Immature natural killer cell (primary cell): ENCODE data around the gene POC1B. TPM values are rescaled to one million over a fixed set of nuclear protein-coding genes. Genes with fewer than 3 reads are reported as not detected.

Source experiments
- DNase-seq, 3 donors: peaks; one replicate each; pipeline ENCODE4 v3.0.0; 2022; ENCODE audit warnings: mixed read lengths in 1 of 3
- H3K27ac Mint-ChIP-seq, 6 donors: one replicate each; pipeline ENCODE4 v1.8.0; 2020; ENCODE audit warnings: mixed read lengths in 6 of 6, mild to moderate bottlenecking in 5 of 6, inconsistent platforms in 4 of 6, moderate library complexity in 3 of 6
- H3K27me3 Mint-ChIP-seq, 3 donors: one replicate each; pipeline ENCODE4 v1.8.0; 2020 to 2021; ENCODE audit warnings: low read depth in 3 of 3, mild to moderate bottlenecking in 3 of 3, mixed read lengths in 3 of 3, moderate library complexity in 3 of 3, inconsistent platforms in 1 of 3
- H3K36me3 Mint-ChIP-seq, 3 donors: one replicate each; pipeline ENCODE4 v1.8.0; 2020; ENCODE audit warnings: mixed read lengths in 3 of 3, inconsistent platforms in 2 of 3, mild to moderate bottlenecking in 2 of 3
- H3K4me1 Mint-ChIP-seq, 2 donors: one replicate each; pipeline ENCODE4 v1.8.0; 2020; ENCODE audit warnings: inconsistent platforms in 2 of 2, mild to moderate bottlenecking in 2 of 2, mixed read lengths in 2 of 2, moderate library complexity in 1 of 2
- H3K4me3 Mint-ChIP-seq, 5 donors: one replicate each; pipeline ENCODE4 v1.8.0; 2020; ENCODE audit warnings: mild to moderate bottlenecking in 5 of 5, mixed read lengths in 5 of 5, inconsistent platforms in 3 of 5, moderate library complexity in 3 of 5
- H3K9me3 Mint-ChIP-seq, 6 donors: one replicate each; pipeline ENCODE4 v1.8.0; 2020; ENCODE audit warnings: mild to moderate bottlenecking in 6 of 6, mixed read lengths in 6 of 6, inconsistent platforms in 4 of 6, moderate library complexity in 3 of 6
- polyA plus RNA-seq, 3 donors: library from polyadenylated mRNA; unstranded; fragments of 300-500 nt; fragmentation: Illumina TruSeq; gene quantifications; one replicate each; pipeline ENCODE4 v1.2.3, GENCODE V29; 2021

POC1B gene
- polyA plus RNA-seq, 3 donors from 2014 or later, result 57.0 to 85.1 (median 57.9) TPM

DNA sequence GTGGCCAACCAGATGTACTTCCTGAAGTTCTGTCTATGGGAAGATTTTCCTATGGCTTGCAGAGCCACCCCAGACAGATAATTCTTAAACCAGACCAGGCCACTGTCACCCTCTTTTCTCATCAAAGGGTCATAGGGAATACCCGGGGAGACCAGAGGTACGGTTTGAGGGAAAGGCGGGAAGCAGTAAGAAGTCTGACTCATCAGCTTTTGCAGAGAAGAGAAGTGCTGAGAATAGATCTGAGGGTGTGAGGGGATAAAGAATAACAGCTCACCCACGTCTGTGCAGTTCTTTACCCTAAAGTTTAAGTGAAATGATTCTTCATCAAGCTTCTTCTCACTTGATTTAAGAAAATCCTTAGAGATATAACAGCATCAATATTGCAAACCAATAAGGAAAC is 21.3 kb upstream of the POC1B start:
- no peaks in the 10 kb centered on the region for H3K36me3 Mint-ChIP-seq
- no peaks in the 10 kb centered on the region for H3K9me3 Mint-ChIP-seq
- peaks cover 0 to 2% (median 0%) of the 10 kb centered on the region in 3 donors for H3K27me3 Mint-ChIP-seq
- DNase-seq, result no peak
- no peak overlapping the region for H3K27ac Mint-ChIP-seq
- peaks cover 6 to 17% of the 10 kb centered on the region in 2 donors for H3K4me1 Mint-ChIP-seq
- H3K4me3 Mint-ChIP-seq, result no peak overlapping the region

GRCh38 chr12:89546151-89546550 is 20.3 kb upstream of the POC1B start:
- peaks cover 6 to 17% of the 10 kb centered on the region in 2 donors for H3K4me1 Mint-ChIP-seq
- H3K4me3 Mint-ChIP-seq, result no peak overlapping the region
- no peak for DNase-seq
- H3K27ac Mint-ChIP-seq, result no peak overlapping the region
- H3K9me3 Mint-ChIP-seq, result no peaks in the 10 kb centered on the region
- H3K27me3 Mint-ChIP-seq, result peaks cover 0 to 2% (median 0%) of the 10 kb centered on the region in 3 donors
- no peaks in the 10 kb centered on the region for H3K36me3 Mint-ChIP-seq

GRCh38 chr12:89544681-89545184 is 18.9 kb upstream of the POC1B start:
- peaks cover 0 to 2% (median 0%) of the 10 kb centered on the region in 3 donors for H3K27me3 Mint-ChIP-seq
- DNase-seq, result no peak
- H3K27ac Mint-ChIP-seq, result no peak overlapping the region
- no peaks in the 10 kb centered on the region for H3K36me3 Mint-ChIP-seq
- H3K4me3 Mint-ChIP-seq, result no peak overlapping the region
- H3K9me3 Mint-ChIP-seq, result no peaks in the 10 kb centered on the region
- H3K4me1 Mint-ChIP-seq, result peaks cover 6 to 17% of the 10 kb centered on the region in 2 donors

GRCh38 chr12:89544022-89544421 is 18.2 kb upstream of the POC1B start:
- Mint-ChIP-seq H3K27me3 (peaks cover 0 to 2% (median 0%) of the 10 kb centered on the region in 3 donors), H3K4me1 (peaks cover 6 to 17% of the 10 kb centered on the region in 2 donors), H3K4me3 (no peak overlapping the region), H3K9me3 (no peaks in the 10 kb centered on the region), H3K27ac (no peak overlapping the region), H3K36me3 (no peaks in the 10 kb centered on the region)
- DNase-seq, result no peak

DNA sequence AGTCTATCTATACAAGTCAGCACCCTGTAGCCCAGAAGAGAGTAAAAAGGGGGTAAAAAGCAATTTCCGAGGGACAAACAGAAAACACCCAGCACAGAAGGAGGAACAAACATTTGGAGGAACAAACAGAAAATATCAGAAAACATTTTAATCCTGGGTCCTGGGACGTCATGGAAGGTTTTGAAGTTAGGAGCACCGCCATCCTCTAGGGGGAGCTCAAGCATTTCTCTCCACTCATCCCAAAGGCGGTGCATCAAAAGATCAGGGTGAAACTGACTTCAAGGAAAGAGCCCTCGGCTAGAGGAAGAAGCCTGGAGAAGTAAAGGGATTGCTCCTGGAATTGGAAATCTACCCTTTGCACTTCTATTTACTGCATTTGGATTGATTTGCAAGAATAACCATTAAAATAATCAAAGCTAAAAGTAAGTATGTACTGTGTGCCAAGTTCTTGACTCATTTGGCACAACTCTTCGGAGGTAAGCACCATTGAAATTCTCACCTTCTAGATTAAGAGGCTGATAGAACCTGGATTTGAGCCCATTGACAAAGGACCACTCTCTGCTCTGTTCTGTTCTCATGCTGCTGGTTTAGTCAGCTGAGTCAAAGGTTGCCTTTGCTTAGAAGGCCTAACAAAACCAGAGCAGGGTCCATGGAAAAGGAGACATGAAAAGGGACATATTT is 17.2 kb upstream of the POC1B start:
- H3K9me3 Mint-ChIP-seq, result no peaks in the 10 kb centered on the region
- H3K4me3 Mint-ChIP-seq, result no peak overlapping the region
- H3K4me1 Mint-ChIP-seq, result peaks cover 6 to 17% of the 10 kb centered on the region in 2 donors
- peak; percentile 56 to 67 (median 59) for DNase-seq
- peaks cover 0 to 2% (median 0%) of the 10 kb centered on the region in 3 donors for H3K27me3 Mint-ChIP-seq
- H3K36me3 Mint-ChIP-seq, result no peaks in the 10 kb centered on the region
- peak overlapping the region in 2 of 6 donors; percentile 9 to 17 for H3K27ac Mint-ChIP-seq

DNA sequence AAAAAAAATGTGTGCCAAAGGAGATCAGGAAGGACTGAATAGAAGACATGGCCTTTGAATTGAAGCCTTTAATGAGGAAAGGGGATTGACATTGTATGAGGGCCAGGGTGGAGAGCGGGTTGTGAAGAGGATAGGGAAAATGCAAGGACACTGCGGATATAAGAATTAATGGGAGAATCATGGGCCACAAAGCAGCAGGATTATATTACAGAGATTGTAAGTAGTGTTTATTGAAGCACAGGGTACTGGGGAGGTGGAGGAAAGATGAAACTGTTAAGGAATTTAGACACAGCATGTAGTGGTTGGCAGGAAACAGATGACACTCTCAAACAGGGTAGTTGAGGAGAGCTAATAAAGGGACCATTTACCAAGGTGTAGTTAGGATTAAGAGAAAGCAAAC is 16.4 kb upstream of the POC1B start:
- peaks cover 0 to 2% (median 0%) of the 10 kb centered on the region in 3 donors for H3K27me3 Mint-ChIP-seq
- no peak overlapping the region for H3K4me3 Mint-ChIP-seq
- H3K9me3 Mint-ChIP-seq, result no peaks in the 10 kb centered on the region
- peaks cover 6 to 17% of the 10 kb centered on the region in 2 donors for H3K4me1 Mint-ChIP-seq
- peak overlapping the region in 2 of 6 donors; percentile 2 to 18 for H3K27ac Mint-ChIP-seq
- DNase-seq, result no peak
- H3K36me3 Mint-ChIP-seq, result no peaks in the 10 kb centered on the region

- Mint-ChIP-seq H3K4me1 (peaks cover 6 to 17% of the 10 kb centered on the region in 2 donors), H3K4me3 (no peak overlapping the region), H3K36me3 (no peaks in the 10 kb centered on the region), H3K27me3 (peaks cover 0 to 2% (median 0%) of the 10 kb centered on the region in 3 donors), H3K9me3 (no peaks in the 10 kb centered on the region), H3K27ac (peak overlapping the region in 1 of 6 donors; percentile 81)
- no peak for DNase-seq
Measured at GRCh38 chr12:89540586-89540985, 14.7 kb upstream of the POC1B start.

GRCh38 chr12:89539426-89540223 is 13.8 kb upstream of the POC1B start:
- no peak for DNase-seq

DNA sequence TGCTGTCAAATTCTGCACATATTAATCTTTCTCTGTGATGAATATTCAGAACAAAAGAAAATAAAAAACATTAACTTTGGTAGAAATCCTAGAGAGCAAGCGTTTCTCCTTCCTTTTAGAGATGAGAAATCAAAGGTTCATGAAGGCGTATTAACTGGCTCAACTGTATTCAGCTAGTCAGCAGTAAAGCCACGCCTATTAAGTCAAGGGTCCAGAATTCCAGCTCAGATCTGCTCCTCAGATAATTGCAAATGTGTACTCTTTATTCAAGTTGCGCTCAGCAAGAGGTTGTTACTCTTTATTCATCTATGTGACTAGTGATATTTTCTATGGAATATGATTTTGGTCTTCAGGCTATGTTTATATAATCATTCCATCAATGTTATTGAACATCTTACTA is 13.1 kb upstream of the POC1B start:
- no peak for DNase-seq
- peak overlapping the region in 1 of 6 donors; percentile 40 for H3K27ac Mint-ChIP-seq
- no peaks in the 10 kb centered on the region for H3K9me3 Mint-ChIP-seq
- peaks cover 6 to 18% of the 10 kb centered on the region in 2 donors for H3K4me1 Mint-ChIP-seq
- H3K36me3 Mint-ChIP-seq, result peaks cover 0 to 4% (median 3%) of the 10 kb centered on the region in 3 donors
- H3K27me3 Mint-ChIP-seq, result peaks cover 0 to 6% (median 0%) of the 10 kb centered on the region in 3 donors
- no peak overlapping the region for H3K4me3 Mint-ChIP-seq

More at GRCh38 chr12:89539426-89540223, 13.8 kb upstream of the POC1B start:
- H3K27ac Mint-ChIP-seq, result no peak overlapping the region
- H3K9me3 Mint-ChIP-seq, result no peaks in the 10 kb centered on the region
- H3K4me3 Mint-ChIP-seq, result no peak overlapping the region
- H3K36me3 Mint-ChIP-seq, result no peaks in the 10 kb centered on the region
- peaks cover 0 to 2% (median 0%) of the 10 kb centered on the region in 3 donors for H3K27me3 Mint-ChIP-seq
- peaks cover 4 to 11% of the 10 kb centered on the region in 2 donors for H3K4me1 Mint-ChIP-seq

DNA sequence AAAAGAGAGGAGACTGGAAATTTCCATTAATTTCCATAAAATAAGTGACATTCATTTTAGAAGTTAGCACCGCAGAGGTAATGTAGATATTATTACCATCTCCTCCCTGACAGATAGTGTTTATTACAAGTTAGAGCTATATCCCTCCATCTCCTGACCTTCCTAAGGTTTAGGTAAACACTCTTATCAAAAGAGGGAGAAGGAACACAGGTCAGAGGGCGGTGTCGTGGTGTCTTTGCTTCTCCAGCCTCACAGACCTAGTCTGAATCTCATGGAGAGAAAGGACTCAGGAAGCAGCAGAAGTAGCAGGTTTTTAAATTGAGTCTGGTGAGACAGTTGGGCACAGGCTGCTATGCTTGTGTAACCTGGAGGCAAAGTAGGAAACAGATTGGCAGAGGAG is 11.5 kb upstream of the POC1B start:
- H3K27me3 Mint-ChIP-seq, result peaks cover 0 to 4% (median 0%) of the 10 kb centered on the region in 3 donors
- peaks cover 3 to 10% of the 10 kb centered on the region in 2 donors for H3K4me1 Mint-ChIP-seq
- H3K27ac Mint-ChIP-seq, result no peak overlapping the region
- no peaks in the 10 kb centered on the region for H3K9me3 Mint-ChIP-seq
- H3K4me3 Mint-ChIP-seq, result no peak overlapping the region
- H3K36me3 Mint-ChIP-seq, result peaks cover 0 to 4% (median 3%) of the 10 kb centered on the region in 3 donors
- no peak for DNase-seq

DNA sequence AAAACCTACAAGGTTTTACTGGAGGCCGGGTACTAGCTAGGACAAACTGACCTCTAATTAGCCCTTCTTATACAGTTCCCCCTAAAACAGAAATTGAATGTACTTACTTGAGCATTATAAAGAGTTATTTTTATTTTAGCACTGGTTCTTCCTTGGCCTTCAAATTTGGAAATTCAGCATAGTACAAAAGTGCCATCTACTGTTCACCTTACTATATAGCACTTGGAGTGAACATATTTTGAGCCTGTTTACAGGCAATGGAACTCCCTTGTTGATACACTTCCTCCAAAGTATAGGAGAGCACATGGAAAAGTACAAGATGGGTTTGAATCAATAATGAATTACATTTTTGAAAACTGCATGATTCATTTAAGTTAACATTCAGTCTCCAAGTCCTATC is 3.9 kb upstream of the POC1B start:
- Mint-ChIP-seq H3K36me3 (peaks cover 3 to 4% (median 4%) of the 10 kb centered on the region in 3 donors), H3K4me1 (peaks cover 21 to 25% of the 10 kb centered on the region in 2 donors), H3K4me3 (no peak overlapping the region), H3K27me3 (peaks cover 0 to 4% (median 0%) of the 10 kb centered on the region in 3 donors), H3K9me3 (no peaks in the 10 kb centered on the region), H3K27ac (peak overlapping the region in 1 of 6 donors; percentile 55)
- peak; percentile 44 to 59 (median 54) for DNase-seq

DNA sequence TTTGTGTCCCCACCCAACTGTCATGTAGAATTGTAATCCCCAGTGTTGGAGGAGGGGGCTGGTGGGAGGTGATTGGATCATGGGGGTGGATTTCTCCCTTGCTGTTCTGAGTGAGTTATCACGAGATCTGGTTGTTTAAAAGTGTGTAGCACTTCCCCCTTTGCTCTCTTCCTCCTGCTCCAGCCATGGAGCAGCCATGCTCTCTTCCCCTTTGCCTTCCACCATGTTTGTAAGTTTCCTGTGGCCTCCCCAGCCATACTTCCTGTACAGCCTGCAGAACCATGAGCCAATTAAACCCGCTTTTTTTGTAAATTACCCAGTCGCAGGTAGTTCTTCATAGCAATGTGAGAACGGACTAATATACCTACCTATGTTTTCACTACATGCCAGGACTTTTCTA is 2.6 kb upstream of the POC1B start:
- peaks cover 30% of the 10 kb centered on the region in 2 donors for H3K4me1 Mint-ChIP-seq
- no peak overlapping the region for H3K4me3 Mint-ChIP-seq
- H3K27me3 Mint-ChIP-seq, result peaks cover 0 to 4% (median 0%) of the 10 kb centered on the region in 3 donors
- no peak for DNase-seq
- peak overlapping the region in 1 of 6 donors; percentile 50 for H3K27ac Mint-ChIP-seq
- H3K9me3 Mint-ChIP-seq, result peaks cover 0 to 1% (median 0%) of the 10 kb centered on the region in 6 donors
- H3K36me3 Mint-ChIP-seq, result peaks cover 0 to 8% (median 6%) of the 10 kb centered on the region in 3 donors

DNA sequence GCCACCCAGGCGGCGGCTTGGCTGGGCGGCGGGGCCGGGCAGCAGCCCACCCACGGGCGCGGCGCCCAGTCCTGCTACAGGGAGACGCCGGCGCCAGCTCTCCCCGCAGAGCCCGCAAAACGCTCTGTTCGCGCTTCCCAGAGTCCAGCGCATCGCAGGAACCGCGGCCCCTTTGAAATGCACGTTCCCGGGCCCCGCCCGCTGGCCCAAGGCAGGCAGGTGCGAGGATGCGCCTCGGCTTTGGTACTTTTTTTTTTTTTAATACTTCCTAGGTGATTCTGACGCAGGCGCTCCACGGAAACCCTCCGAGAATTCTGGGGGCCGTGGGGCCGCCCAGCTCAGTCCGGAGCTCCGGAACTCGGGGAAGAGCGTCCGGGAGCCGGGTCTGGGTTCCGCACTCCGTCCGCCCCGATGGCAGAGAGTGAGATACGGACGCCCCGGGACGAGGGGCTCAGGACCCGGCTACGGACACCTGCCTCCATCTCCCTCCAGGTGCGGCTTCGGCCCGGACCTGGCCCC is 483 bp downstream of the POC1B start:
- Mint-ChIP-seq H3K4me3 (peak overlapping the region; percentile 94 to 99 (median 98)), H3K36me3 (peaks cover 12 to 19% (median 13%) of the 10 kb centered on the region in 3 donors), H3K4me1 (peaks cover 58 to 61% of the 10 kb centered on the region in 2 donors), H3K9me3 (peaks cover 0 to 1% (median 0%) of the 10 kb centered on the region in 6 donors), H3K27me3 (peaks cover 0 to 4% (median 0%) of the 10 kb centered on the region in 3 donors), H3K27ac (peak overlapping the region; percentile 75 to 96 (median 86))
- peak; percentile 35 to 45 (median 38) for DNase-seq
